GM23338 (cell line): Measurements from ENCODE around the gene CHRNA4.

Experiments used
- EZH2 ChIP-seq: fragments of 200-600 bp; sonication (generic); IDR thresholded peaks from one replicate; pipeline ENCODE4 v1.8.0; 2017; ENCODE audit warnings: antibody characterized with exemption, mild to moderate bottlenecking, low read depth; ENCODE audit not compliant: unreplicated experiment
- JUNB ChIP-seq: IDR thresholded peaks from one replicate; pipeline ENCODE4 v1.6.1; 2016; ENCODE audit warnings: antibody characterized with exemption; ENCODE audit not compliant: unreplicated experiment
- POLR2AphosphoS5 ChIP-seq: IDR thresholded peaks from 2 replicates; pipeline ENCODE4 v1.6.1; 2016; ENCODE audit warnings: antibody characterized with exemption, low read depth
- TF ChIP-seq, protein P1 (sequence below): IDR thresholded peaks from one replicate; pipeline ENCODE4 v1.6.1; 2018; ENCODE audit warnings: antibody characterized with exemption; ENCODE audit not compliant: unreplicated experiment
- TF ChIP-seq, protein P2 (sequence below), 2 experiments: fragments of 200-600 bp in 1 of 2; sonication (generic) in 1 of 2; conservative IDR thresholded peaks; 2 replicates each; pipeline versions ENCODE4 v1.5.1 to v1.6.1; 2016 to 2017; ENCODE audit warnings: antibody characterized with exemption in 2 of 2, low read depth in 2 of 2, mild to moderate bottlenecking in 2 of 2, moderate library complexity in 1 of 2
- TF ChIP-seq, protein P3 (sequence below): IDR thresholded peaks from 2 replicates; pipeline ENCODE4 v1.6.1; 2016; ENCODE audit warnings: antibody characterized with exemption

DNA sequence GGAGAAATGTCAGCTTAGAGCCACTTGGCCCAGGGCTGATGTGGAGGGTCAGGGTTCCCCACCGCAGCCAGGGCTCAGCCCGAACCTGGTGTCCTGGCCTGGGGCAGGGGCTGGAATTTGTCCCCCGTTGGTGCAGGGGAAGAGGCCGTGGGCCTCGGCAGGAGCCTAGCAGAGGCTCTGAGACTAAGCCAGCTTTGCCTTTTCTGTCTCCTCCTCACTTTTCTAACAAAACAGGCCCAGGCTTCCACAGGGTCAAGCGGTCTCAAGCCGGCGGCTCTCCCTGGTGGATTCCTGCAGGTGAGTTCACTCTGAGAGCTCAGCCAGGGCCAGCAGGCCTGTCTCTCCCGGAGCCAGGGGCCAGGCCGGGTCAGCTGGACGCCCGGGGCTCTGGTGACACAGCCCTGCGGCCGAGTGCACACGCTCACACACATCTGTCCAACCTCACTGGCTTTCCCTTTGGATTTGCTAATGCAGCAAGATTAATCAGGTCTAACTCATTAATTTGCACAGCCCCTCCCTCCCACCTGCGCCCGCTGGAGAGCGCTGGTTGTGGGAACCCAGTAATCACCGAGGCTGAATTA is 2.9 kb upstream of the CHRNA4 start:
- TF ChIP-seq, protein P1, sequence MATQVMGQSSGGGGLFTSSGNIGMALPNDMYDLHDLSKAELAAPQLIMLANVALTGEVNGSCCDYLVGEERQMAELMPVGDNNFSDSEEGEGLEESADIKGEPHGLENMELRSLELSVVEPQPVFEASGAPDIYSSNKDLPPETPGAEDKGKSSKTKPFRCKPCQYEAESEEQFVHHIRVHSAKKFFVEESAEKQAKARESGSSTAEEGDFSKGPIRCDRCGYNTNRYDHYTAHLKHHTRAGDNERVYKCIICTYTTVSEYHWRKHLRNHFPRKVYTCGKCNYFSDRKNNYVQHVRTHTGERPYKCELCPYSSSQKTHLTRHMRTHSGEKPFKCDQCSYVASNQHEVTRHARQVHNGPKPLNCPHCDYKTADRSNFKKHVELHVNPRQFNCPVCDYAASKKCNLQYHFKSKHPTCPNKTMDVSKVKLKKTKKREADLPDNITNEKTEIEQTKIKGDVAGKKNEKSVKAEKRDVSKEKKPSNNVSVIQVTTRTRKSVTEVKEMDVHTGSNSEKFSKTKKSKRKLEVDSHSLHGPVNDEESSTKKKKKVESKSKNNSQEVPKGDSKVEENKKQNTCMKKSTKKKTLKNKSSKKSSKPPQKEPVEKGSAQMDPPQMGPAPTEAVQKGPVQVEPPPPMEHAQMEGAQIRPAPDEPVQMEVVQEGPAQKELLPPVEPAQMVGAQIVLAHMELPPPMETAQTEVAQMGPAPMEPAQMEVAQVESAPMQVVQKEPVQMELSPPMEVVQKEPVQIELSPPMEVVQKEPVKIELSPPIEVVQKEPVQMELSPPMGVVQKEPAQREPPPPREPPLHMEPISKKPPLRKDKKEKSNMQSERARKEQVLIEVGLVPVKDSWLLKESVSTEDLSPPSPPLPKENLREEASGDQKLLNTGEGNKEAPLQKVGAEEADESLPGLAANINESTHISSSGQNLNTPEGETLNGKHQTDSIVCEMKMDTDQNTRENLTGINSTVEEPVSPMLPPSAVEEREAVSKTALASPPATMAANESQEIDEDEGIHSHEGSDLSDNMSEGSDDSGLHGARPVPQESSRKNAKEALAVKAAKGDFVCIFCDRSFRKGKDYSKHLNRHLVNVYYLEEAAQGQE = no peak
- TF ChIP-seq, protein P2, sequence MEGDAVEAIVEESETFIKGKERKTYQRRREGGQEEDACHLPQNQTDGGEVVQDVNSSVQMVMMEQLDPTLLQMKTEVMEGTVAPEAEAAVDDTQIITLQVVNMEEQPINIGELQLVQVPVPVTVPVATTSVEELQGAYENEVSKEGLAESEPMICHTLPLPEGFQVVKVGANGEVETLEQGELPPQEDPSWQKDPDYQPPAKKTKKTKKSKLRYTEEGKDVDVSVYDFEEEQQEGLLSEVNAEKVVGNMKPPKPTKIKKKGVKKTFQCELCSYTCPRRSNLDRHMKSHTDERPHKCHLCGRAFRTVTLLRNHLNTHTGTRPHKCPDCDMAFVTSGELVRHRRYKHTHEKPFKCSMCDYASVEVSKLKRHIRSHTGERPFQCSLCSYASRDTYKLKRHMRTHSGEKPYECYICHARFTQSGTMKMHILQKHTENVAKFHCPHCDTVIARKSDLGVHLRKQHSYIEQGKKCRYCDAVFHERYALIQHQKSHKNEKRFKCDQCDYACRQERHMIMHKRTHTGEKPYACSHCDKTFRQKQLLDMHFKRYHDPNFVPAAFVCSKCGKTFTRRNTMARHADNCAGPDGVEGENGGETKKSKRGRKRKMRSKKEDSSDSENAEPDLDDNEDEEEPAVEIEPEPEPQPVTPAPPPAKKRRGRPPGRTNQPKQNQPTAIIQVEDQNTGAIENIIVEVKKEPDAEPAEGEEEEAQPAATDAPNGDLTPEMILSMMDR (conservative IDR thresholded peaks at IDR 0.05; ENCODE audit: low read depth in 2 of 2) = no peak
- TF ChIP-seq JUNB (no peak), EZH2 (no peak), POLR2AphosphoS5 (no peak)
- TF ChIP-seq, protein P3, sequence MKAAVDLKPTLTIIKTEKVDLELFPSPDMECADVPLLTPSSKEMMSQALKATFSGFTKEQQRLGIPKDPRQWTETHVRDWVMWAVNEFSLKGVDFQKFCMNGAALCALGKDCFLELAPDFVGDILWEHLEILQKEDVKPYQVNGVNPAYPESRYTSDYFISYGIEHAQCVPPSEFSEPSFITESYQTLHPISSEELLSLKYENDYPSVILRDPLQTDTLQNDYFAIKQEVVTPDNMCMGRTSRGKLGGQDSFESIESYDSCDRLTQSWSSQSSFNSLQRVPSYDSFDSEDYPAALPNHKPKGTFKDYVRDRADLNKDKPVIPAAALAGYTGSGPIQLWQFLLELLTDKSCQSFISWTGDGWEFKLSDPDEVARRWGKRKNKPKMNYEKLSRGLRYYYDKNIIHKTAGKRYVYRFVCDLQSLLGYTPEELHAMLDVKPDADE = no peak
